Thymus (tissue), 11 donors: ENCODE results near the gene ZFP30. TPM values are rescaled to one million over a fixed set of nuclear protein-coding genes. Genes with fewer than 3 reads are reported as not detected.
"Not testable (repeated sequence)": the region's sequence is repeated elsewhere in the genome, so short reads cannot be mapped to it uniquely, and the experiment has no call there.

Experiments
- DNase-seq, 9 donors: peaks; one replicate each; pipeline ENCODE4 v3.0.0-alpha.2; 2013; ENCODE audit warnings: low spot score in 9 of 9, low read depth in 6 of 9, missing footprints in 1 of 9
- H3K27ac ChIP-seq, 2 donors: one replicate each; pipeline ENCODE4 v1.5.1; 2013; ENCODE audit warnings: control low read depth in 1 of 2, low read depth in 1 of 2, low read length in 1 of 2, mild to moderate bottlenecking in 1 of 2, moderate library complexity in 1 of 2
- H3K27me3 ChIP-seq, 2 donors: one replicate each; pipeline ENCODE4 v1.5.1; 2013; ENCODE audit warnings: low read length in 1 of 2; ENCODE audit not compliant: control insufficient read depth in 2 of 2, insufficient read depth in 1 of 2
- H3K36me3 ChIP-seq, 2 donors: one replicate each; pipeline ENCODE4 v1.5.1; 2013; ENCODE audit warnings: low read length in 1 of 2, mild to moderate bottlenecking in 1 of 2, moderate library complexity in 1 of 2; ENCODE audit not compliant: control insufficient read depth in 2 of 2, insufficient read depth in 2 of 2
- H3K4me1 ChIP-seq, 2 donors: one replicate each; pipeline ENCODE4 v1.5.1; 2013; ENCODE audit warnings: low read length in 2 of 2; ENCODE audit not compliant: control insufficient read depth in 2 of 2, insufficient read depth in 2 of 2
- H3K4me3 ChIP-seq, 2 donors: one replicate each; pipeline ENCODE4 v1.5.1; 2013; ENCODE audit warnings: low read length in 2 of 2, control low read depth in 1 of 2, mild to moderate bottlenecking in 1 of 2
- H3K9me3 ChIP-seq, 2 donors: one replicate each; pipeline ENCODE4 v1.5.1; 2013; ENCODE audit warnings: low read length in 1 of 2, mild to moderate bottlenecking in 1 of 2; ENCODE audit not compliant: control insufficient read depth in 2 of 2, insufficient read depth in 1 of 2
- WGBS: extraction: QIAGEN DNeasy Blood & Tissue Kit; methylation state at CpG from one replicate; pipeline ENCODE4 v1.1.7; 2013; 5-methylcytosine and 5-hydroxymethylcytosine counted together
- polyA plus RNA-seq: library from polyadenylated mRNA; stranded (reverse); fragments of 200-250 nt; gene quantifications from one replicate; pipeline ENCODE4 v1.2.3, GENCODE V29; 2013
- total RNA-seq: library from RNA; stranded (reverse); fragments of 120-200 nt; gene quantifications from one replicate; pipeline ENCODE4 v1.2.4, GENCODE V29; 2013
- donor health status: healthy.

The ZFP30 gene
- total and polyA plus RNA-seq, 2 donors, result 7.4 to 13.1 TPM

GRCh38 chr19:37657157-37657556 lies 1.9 kb upstream of the ZFP30 start:
- not testable (repeated sequence) for H3K9me3 ChIP-seq, H3K27me3 ChIP-seq, H3K4me3 ChIP-seq, DNase-seq, H3K27ac ChIP-seq, H3K4me1 ChIP-seq, H3K36me3 ChIP-seq
- 98% methylated on average over 8 of the region's 8 CpGs for WGBS

- Histone ChIP-seq H3K9me3 (no peaks in the 10 kb centered on the region), H3K27ac (peak overlapping the region; percentile 89 to 92), H3K36me3 (no peaks in the 10 kb centered on the region), H3K4me1 (peaks cover 0 to 4% of the 10 kb centered on the region in 2 donors), H3K27me3 (no peaks in the 10 kb centered on the region), H3K4me3 (peak overlapping the region; percentile 53 to 92)
- WGBS, result under 1% methylated on average over 57 of the region's 57 CpGs
- DNase-seq, result peak; percentile 69 to 93 (median 83)
These were observed 565 bp upstream of the ZFP30 start for GRCh38 chr19:37655689-37656371.

- H3K27me3 ChIP-seq, result no peaks in the 10 kb centered on the region
- peak in 7 of 9 donors; percentile 20 to 61 (median 28) for DNase-seq
- WGBS, result under 1% methylated on average over 40 of the region's 40 CpGs
- peak overlapping the region; percentile 89 to 92 for H3K27ac ChIP-seq
- peak overlapping the region; percentile 53 to 92 for H3K4me3 ChIP-seq
- H3K36me3 ChIP-seq, result no peaks in the 10 kb centered on the region
- peaks cover 0 to 3% of the 10 kb centered on the region in 2 donors for H3K9me3 ChIP-seq
- H3K4me1 ChIP-seq, result peaks cover 0 to 4% of the 10 kb centered on the region in 2 donors
These were observed 500 bp downstream of the ZFP30 start for GRCh38 chr19:37654629-37655300.

GRCh38 chr19:37654118-37654517 lies 1.1 kb downstream of the ZFP30 start:
- Histone ChIP-seq H3K36me3 (no peaks in the 10 kb centered on the region), H3K9me3 (peaks cover 0 to 3% of the 10 kb centered on the region in 2 donors), H3K27ac (no peak overlapping the region), H3K4me3 (peak overlapping the region; percentile 53 to 92), H3K4me1 (peaks cover 0 to 4% of the 10 kb centered on the region in 2 donors), H3K27me3 (no peaks in the 10 kb centered on the region)
- 5% methylated on average over 5 of the region's 5 CpGs for WGBS
- DNase-seq, result peak in 1 of 9 donors; percentile 2

GRCh38 chr19:37635076-37636056 lies 19.9 kb downstream of the ZFP30 start:
- WGBS, result 98% methylated on average over 11 of the region's 11 CpGs
- H3K27ac ChIP-seq, result no peak overlapping the region
- peaks cover 13 to 19% of the 10 kb centered on the region in 2 donors for H3K36me3 ChIP-seq
- H3K9me3 ChIP-seq, result peaks cover 7 to 20% of the 10 kb centered on the region in 2 donors
- no peaks in the 10 kb centered on the region for H3K27me3 ChIP-seq
- no peak for DNase-seq
- no peaks in the 10 kb centered on the region for H3K4me1 ChIP-seq
- H3K4me3 ChIP-seq, result no peak overlapping the region

GRCh38 chr19:37594982-37595382 lies 60.3 kb downstream of the ZFP30 start:
- H3K27me3 ChIP-seq, result no peaks in the 10 kb centered on the region
- peak in 2 of 9 donors; percentile 1 to 6 for DNase-seq
- peaks cover 0 to 2% of the 10 kb centered on the region in 2 donors for H3K4me1 ChIP-seq
- H3K4me3 ChIP-seq, result peak overlapping the region; percentile 75 to 87
- H3K9me3 ChIP-seq, result no peaks in the 10 kb centered on the region
- under 1% methylated on average over 20 of the region's 20 CpGs for WGBS
- peak overlapping the region; percentile 4 to 97 for H3K27ac ChIP-seq
- peaks cover 0 to 4% of the 10 kb centered on the region in 2 donors for H3K36me3 ChIP-seq

- peaks cover 0 to 2% of the 10 kb centered on the region in 2 donors for H3K4me1 ChIP-seq
- peak within 1 kb of the TSS; percentile 75 to 87 for H3K4me3 ChIP-seq
- peak; percentile 82 to 95 (median 88) for DNase-seq
- under 1% methylated on average over 53 of the region's 53 CpGs for WGBS
- H3K27me3 ChIP-seq, result no peaks in the 10 kb centered on the region
- H3K36me3 ChIP-seq, result peaks cover 0 to 4% of the 10 kb centered on the region in 2 donors
- no peaks in the 10 kb centered on the region for H3K9me3 ChIP-seq
- H3K27ac ChIP-seq, result peak within 1 kb of the TSS; percentile 88 to 97
These were observed 60.8 kb downstream of the ZFP30 start, which contains the start of the genes ZNF540 and ZNF571 for GRCh38 chr19:37594304-37594981. Gene ZNF540 (plus strand): TSS chr19:37594876. CDS start chr19:37598448, 3,572 bp downstream. Gene ZNF571 (minus strand): TSS chr19:37594792. CDS start chr19:37586676, 8,116 bp downstream.

- Histone ChIP-seq H3K4me3 (peak overlapping the region; percentile 75 to 87), H3K27ac (peak overlapping the region; percentile 88 to 97), H3K27me3 (no peaks in the 10 kb centered on the region), H3K4me1 (peaks cover 0 to 2% of the 10 kb centered on the region in 2 donors), H3K36me3 (peaks cover 0 to 4% of the 10 kb centered on the region in 2 donors), H3K9me3 (no peaks in the 10 kb centered on the region)
- WGBS, result 2% methylated on average over 9 of the region's 9 CpGs
- peak in 3 of 9 donors; percentile 26 to 43 (median 34) for DNase-seq
These were observed 61.3 kb downstream of the ZFP30 start for GRCh38 chr19:37593996-37594303.
